Posterior vena cava (tissue), 2 donors: Measurements from ENCODE around the gene NPM3. TPM values are rescaled to one million over a fixed set of nuclear protein-coding genes. Genes with fewer than 3 reads are reported as not detected.
"Not testable (repeated sequence)": the region's sequence is repeated elsewhere in the genome, so short reads cannot be mapped to it uniquely, and the experiment has no call there.

Experiments used
- DNase-seq: peaks from one replicate; pipeline ENCODE4 v3.0.0-alpha.2; 2020; ENCODE audit warnings: low spot score
- intact Hi-C, 2 donors: fragments of 100-400 bp; cut with DNase I; formaldehyde crosslinking; loops; one replicate each; pipeline versions ENCODE4 v1.14.1 to v1.14.2; 2022 to 2023
- total RNA-seq, 2 donors: library from RNA; stranded (reverse); fragmentation: NEBNext Ultra II Directional; extraction: Animal tissue kit (Norgen Biotek cat#: 25700); gene quantifications; one replicate each; pipeline ENCODE4 v1.2.1, GENCODE V29; 2021
- donor health status: DM: yes; HTN: yes; CAD: no.
- donor health status: DM: yes; HTN: yes; CAD: no.

The NPM3 gene
- total RNA-seq, 2 donors from 2014 or later: 19.1 to 21.1 TPM

DNA sequence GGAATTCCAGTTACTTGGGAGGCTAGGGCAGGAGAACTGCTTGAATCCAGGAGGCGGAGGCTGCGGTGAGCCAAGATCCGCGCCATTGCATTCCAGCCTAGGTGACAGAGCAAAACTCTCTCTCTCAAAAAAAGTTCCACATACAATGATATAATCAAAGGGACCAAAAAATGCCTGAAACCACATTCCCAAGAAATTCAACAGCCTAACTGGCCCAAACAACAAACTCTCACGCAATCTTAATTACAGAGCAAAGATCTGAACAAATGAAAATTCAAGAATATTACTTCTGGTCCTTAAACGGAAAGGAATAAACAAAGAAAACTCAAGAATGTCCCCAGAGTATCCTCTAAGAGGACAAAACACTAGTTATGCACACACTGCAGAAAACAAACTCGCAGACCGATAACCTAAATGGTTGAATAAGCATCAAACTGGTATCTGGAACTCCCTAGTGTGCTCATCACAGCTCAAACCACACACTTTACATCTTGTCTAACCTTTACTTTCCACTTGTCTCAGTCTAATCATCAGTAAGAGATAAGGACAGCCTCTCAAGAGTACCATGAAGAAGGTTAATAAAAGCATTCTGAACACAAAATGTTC, 31.3 kb upstream of the NPM3 start:
- no peak for DNase-seq
- intact Hi-C loops: no loop called here

DNA sequence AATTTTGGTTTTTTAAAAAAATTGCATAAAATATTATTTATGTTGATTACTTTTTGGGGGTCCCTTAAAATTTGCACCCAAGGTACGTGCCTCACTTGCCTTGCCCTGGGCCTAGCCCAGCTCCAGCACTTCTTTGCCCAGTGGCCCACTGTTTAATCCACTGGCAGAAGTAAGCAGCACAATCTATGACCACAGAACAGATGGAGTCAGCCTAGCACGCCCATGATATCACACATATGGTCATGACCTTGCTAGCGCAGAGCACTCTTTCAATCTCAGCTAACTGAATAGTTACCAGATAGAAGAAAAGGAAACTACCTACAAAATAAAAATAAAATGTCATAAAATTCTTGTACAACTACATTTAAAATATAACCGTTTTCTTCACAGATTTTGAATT, 29.4 kb upstream of the NPM3 start:
- intact Hi-C loops: no loop called here
- no peak for DNase-seq

GRCh38 chr10:101807158-101807557, 23.9 kb upstream of the NPM3 start:
- intact Hi-C loops: no loop called here
- no peak for DNase-seq

GRCh38 chr10:101803511-101803910, 20.3 kb upstream of the NPM3 start:
- intact Hi-C loops: no loop called here
- no peak for DNase-seq

DNA sequence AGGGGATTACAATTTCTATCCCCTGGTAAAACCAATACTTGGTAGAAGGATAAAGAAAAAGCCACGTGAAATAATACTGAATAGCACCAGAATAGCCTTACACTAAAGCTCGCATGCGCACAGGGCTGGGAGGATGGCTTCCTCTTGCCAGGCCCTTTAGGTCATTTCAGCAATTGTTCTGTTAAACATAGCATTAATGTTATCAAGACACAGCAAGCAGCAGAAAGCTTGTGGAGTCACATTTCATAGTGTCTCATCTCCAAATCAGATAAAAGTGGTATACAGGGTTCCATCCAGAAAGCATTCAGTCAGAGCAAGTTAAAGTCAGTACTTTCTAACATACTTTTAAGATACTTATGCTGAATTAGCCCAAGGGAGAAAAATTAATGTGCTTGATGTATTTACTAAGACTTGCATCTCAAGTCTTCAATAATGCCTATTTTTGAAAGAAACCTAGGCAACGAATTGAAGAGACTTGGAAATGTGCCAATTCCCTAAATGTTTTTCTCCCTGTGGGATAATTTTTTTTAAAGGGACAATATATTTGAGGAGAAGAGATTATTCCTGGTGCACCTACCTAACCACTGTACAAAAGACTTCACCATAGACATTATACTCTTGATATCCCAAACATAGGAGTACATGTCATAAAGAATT, 14.3 kb upstream of the NPM3 start:
- intact Hi-C loops: no loop called here
- no peak for DNase-seq

DNA sequence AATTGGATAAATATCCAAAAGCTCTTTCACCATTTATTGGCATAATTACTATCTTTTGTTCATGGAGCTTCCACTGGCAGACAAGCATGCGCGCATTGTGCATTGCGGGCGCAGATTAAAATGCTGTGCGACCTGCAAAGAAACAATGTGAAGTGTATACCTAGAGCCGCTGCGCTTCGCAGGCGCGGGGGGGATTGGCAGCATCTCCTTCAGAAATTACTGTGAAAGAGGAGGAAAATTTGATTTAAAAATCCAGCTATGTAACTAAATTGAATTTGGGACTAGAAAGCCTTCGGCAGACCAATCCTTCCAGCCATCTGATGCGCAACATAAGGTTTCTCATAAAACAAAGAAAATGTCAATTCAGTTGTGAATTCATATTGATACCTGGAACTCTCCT, 10.3 kb upstream of the NPM3 start:
- no peak for DNase-seq
- intact Hi-C loops: no loop called here

DNA sequence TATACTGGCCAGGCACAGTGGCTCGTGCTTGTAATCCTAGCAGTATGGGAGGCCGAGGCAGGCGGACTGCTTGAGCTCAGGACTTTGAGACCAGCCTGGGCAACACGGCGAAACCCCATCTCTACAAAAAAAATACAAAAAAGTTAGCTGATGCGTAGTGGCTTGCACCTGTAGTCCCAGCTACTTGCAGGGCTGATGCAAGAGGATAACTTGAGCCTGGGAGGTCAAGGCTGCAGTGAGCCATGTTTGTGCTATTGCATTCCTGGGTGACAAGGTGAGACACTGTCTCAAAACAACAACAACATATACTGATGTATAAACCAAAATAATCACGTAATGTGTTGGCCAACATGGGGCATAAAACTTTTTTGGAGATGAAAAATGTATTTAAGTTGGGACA, 6.4 kb upstream of the NPM3 start:
- intact Hi-C loops: loop anchor here in 1 of 2 donors (10.0 kb wide), 1 partner anchor 185 kb away; no protein-coding TSS in a partner anchor
- no peak for DNase-seq

- intact Hi-C loops: loop anchor here in 1 of 2 donors (10.0 kb wide), 1 partner anchor 184 kb away; no protein-coding TSS in a partner anchor
- not testable (repeated sequence) for DNase-seq
Measured at GRCh38 chr10:101789231-101789630, 6.0 kb upstream of the NPM3 start.

DNA sequence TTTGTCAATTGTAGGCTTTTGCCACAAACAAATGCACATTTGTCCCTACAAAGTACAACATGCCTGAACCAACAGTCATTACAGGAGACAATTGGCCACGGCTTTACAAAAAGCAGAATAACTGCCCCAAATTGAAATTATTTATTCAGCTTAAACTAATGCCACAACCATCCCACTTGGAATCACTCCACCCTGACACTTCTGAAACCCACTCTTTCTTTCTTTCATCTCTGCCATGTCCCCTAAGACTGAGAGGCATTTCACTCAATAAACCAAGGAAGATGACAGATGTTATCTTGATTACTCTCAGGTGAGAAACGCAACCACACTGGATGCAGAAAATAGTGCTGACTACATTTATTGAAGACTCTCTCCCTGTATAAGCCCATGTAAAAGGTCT, 2.6 kb upstream of the NPM3 start:
- no peak for DNase-seq
- intact Hi-C loops: loop anchor here in 1 of 2 donors (10.0 kb wide), 1 partner anchor 181 kb away; no protein-coding TSS in a partner anchor

- intact Hi-C loops: loop anchor here in 1 of 2 donors (10.0 kb wide), 1 partner anchor 180 kb away; no protein-coding TSS in a partner anchor
- DNase-seq: no peak
Measured at GRCh38 chr10:101784558-101784957, 1.3 kb upstream of the NPM3 start.

DNA sequence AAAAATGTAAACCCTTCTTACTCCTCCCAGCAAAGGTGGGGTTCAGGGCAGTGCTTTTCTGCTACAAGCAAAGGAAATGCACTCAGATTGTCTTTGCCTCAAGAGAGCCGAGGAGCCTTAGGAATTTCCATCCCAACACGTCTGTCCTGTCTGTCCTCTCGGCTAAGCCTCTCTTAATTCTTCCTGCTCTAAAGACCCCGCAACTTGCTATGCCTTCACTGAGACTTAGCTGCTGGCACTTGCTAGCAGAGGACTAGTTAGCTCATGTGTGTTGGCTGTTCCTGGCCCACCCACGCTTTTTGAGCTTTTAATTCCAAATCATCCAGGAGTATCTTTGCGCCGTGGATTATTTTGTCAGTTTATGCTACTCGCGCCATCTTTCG, 481 bp upstream of the NPM3 start:
- intact Hi-C loops: loop anchor here in 1 of 2 donors (10.0 kb wide), 1 partner anchor 179 kb away; no protein-coding TSS in a partner anchor
- no peak for DNase-seq

DNA sequence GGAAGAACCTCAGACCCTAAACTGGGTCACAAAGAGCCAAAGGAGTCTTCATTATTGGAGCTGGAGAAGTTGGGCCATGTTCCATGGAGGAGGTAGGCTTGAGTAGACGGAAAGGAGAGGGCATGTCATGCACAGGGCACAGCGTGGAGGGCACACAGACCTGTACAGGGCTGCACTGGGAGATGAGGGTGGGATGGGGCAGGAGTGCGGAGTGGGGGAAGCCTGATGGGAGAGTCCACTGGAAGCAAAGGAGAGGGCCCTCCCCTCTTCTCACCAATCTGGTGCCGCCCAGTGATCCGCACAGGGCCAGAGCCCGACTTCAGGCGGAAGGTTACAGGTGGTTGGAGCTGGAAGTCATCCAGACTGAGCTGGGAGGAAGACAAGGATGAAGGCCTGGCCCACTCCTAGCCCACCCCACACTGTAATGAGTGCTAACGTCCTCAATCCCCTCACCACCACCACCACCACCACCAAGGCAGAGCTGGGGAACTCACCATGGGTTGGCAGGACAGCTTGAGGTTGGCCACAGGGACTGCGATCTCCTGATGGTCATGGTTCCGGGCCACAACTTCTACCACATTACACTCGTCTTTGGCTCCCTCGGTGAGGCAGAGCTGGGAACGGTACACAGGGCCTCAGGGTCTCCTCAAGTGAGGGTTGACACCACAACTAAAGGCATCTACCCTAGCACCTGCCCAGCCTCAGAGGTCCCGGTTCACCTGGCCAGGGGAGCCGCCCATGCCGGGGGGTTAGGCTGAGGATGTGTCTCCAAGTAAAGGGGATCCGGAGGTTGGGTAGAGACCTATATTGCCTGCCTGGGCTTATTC, 1.0 kb downstream of the NPM3 start:
- intact Hi-C loops: loop anchor here in 1 of 2 donors (10.0 kb wide), 1 partner anchor 177 kb away; no protein-coding TSS in a partner anchor

GRCh38 chr10:101781655-101781983, 1.6 kb downstream of the NPM3 start:
- no peak for DNase-seq
- intact Hi-C loops: loop anchor here in 1 of 2 donors (10.0 kb wide), 1 partner anchor 177 kb away; no protein-coding TSS in a partner anchor

More for the DNA sequence above, 1.0 kb downstream of the NPM3 start:
- no peak for DNase-seq

DNA sequence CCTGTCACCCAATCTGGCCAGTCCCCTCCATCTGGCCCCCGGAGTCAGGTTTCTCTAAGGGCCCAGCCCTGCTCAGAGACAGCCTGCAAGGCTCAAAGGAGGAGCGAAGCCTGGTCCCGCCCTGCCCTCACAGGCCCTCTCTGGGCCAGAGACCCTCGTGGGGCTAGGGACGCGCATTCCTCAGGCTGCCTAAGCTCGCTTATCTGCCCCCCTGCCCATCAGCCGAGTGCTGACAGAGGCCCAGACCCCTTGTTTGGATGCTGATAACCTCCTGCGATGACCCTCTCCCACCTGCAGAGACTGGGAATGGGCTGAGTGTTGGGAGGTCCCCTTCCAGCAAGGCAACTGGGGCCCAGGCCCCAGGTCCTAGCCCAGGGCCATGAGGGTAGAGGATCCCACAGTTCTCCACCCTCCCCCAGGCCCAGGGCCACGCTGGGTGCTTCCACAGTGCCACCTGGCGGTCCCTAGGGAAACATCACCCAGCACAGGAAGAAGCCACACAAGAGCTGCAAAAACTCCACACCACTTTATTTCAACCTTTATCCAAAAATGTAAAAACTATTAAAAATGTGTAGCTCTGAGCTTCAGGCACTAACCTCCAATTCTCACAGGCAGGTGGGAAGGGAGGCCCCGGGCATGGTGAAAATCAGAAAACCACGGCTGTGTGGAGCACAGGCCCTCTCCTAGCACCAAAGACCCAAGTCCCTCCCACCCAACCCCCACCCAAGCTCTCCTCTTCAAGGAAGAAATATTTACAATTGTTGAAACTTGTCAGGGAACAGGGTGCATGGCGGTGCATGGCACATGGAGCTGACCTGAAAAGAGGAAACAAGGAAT, 2.2 kb downstream of the NPM3 start:
- intact Hi-C loops: loop anchor here in 1 of 2 donors (10.0 kb wide), 1 partner anchor 176 kb away; no protein-coding TSS in a partner anchor
- peak; percentile 77 for DNase-seq

DNA sequence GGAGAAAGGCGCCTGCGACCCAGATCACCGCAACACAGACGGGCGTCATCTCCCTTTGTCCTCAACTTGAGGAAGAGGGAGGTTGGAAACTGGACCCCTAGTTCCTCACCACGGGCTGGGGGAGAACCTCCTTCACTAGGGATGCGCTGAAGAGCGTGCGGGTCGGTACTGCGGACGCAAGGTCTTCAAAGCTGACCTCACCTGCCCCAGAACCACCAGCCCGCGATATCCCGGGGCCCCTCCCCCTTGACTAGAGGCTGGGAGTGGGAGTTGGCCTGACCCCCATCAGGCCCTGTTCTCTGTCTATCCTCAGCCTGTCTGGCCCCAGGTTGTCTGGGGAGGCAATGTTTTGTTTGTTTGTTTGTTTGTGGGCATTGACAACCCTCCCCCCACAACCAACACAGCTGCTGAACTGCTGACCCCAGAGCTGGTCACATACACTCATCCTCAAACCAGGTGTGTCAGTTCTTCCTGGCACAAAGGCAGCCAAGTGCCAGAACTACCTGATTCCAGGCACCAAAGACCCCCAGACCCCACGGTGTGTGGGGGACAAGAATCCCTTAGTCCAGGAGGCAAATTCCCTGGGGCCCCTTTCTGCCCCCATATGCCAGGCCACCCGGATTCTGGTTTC, 2.9 kb downstream of the NPM3 start:
- no peak for DNase-seq
- intact Hi-C loops: loop anchor here in 1 of 2 donors (10.0 kb wide), 1 partner anchor 176 kb away; no protein-coding TSS in a partner anchor

GRCh38 chr10:101779544-101780186, 3.6 kb downstream of the NPM3 start:
- intact Hi-C loops: loop anchor here in 1 of 2 donors (10.0 kb wide), 1 partner anchor 175 kb away; no protein-coding TSS in a partner anchor
- DNase-seq: peak; percentile 96

GRCh38 chr10:101778781-101779543, 4.3 kb downstream of the NPM3 start:
- DNase-seq: peak; percentile 83
- intact Hi-C loops: no loop called here
